H9 (cell line): ENCODE results near the gene PON2. TPM values are rescaled to one million over a fixed set of nuclear protein-coding genes. Genes with fewer than 3 reads are reported as not detected.

Experiments
- DNase-seq: peaks from one replicate; pipeline ENCODE4 v3.0.0-alpha.2; 2017
- H2AFZ ChIP-seq: one replicate; pipeline ENCODE4 v1.6.1; 2013; ENCODE audit warnings: mild to moderate bottlenecking, low read length, control low read depth, moderate library complexity
- H2AK5ac ChIP-seq: 2 replicates; pipeline ENCODE4 v1.6.1; 2013; ENCODE audit warnings: low read length, control low read depth, mixed read lengths; ENCODE audit not compliant: insufficient read length
- H2BK120ac ChIP-seq: one replicate; pipeline ENCODE4 v1.6.1; 2013; ENCODE audit warnings: low read depth, mild to moderate bottlenecking, low read length, control low read depth, inconsistent platforms; ENCODE audit not compliant: poor library complexity, severe bottlenecking
- H2BK12ac ChIP-seq: 2 replicates; pipeline ENCODE4 v1.6.1; 2013; ENCODE audit warnings: low read length, control low read depth, mixed read lengths, low read depth; ENCODE audit not compliant: insufficient read length
- H2BK15ac ChIP-seq: 2 replicates; pipeline ENCODE4 v1.6.1; 2013; ENCODE audit warnings: low read depth, low read length, control low read depth
- H2BK20ac ChIP-seq: one replicate; pipeline ENCODE4 v1.6.1; 2013; ENCODE audit warnings: low read depth, mild to moderate bottlenecking, low read length, control low read depth, inconsistent platforms; ENCODE audit not compliant: poor library complexity, severe bottlenecking
- H2BK5ac ChIP-seq: 2 replicates; pipeline ENCODE4 v1.6.1; 2013; ENCODE audit warnings: low read length, control low read depth, mixed read lengths; ENCODE audit not compliant: insufficient read length
- H3K14ac ChIP-seq: 2 replicates; pipeline ENCODE4 v1.6.1; 2013; ENCODE audit warnings: low read length, control low read depth; ENCODE audit not compliant: insufficient read depth
- H3K18ac ChIP-seq: 2 replicates; pipeline ENCODE4 v1.6.1; 2013; ENCODE audit warnings: low read depth, mild to moderate bottlenecking, mixed read lengths, low read length, control low read depth; ENCODE audit not compliant: insufficient read length
- H3K23ac ChIP-seq: 2 replicates; pipeline ENCODE4 v1.6.1; 2013; ENCODE audit warnings: low read length, control low read depth, mixed read lengths, low read depth; ENCODE audit not compliant: insufficient read length
- H3K23me2 ChIP-seq: 2 replicates; pipeline ENCODE4 v1.6.1; 2013; ENCODE audit warnings: low read depth, mild to moderate bottlenecking, mixed read lengths, low read length, control low read depth; ENCODE audit not compliant: insufficient read length, poor library complexity, severe bottlenecking
- H3K27ac ChIP-seq: 2 replicates; pipeline ENCODE4 v1.5.1; 2013; ENCODE audit warnings: low read length, control low read depth, mixed read lengths, low read depth; ENCODE audit not compliant: insufficient read length
- H3K27me3 ChIP-seq: 2 replicates; pipeline ENCODE4 v1.6.1; 2013; ENCODE audit warnings: low read length, control low read depth, inconsistent platforms; ENCODE audit not compliant: insufficient read depth
- H3K4ac ChIP-seq: 2 replicates; pipeline ENCODE4 v1.6.1; 2013; ENCODE audit warnings: low read depth, mild to moderate bottlenecking, control low read depth, inconsistent platforms, low read length, moderate library complexity
- H3K4me1 ChIP-seq: 2 replicates; pipeline ENCODE4 v1.6.1; 2013; ENCODE audit warnings: low read length, control low read depth, inconsistent platforms; ENCODE audit not compliant: insufficient read depth
- H3K4me2 ChIP-seq: 2 replicates; pipeline ENCODE4 v1.6.1; 2013; ENCODE audit warnings: low read length, control low read depth, mixed read lengths; ENCODE audit not compliant: insufficient read length, insufficient read depth
- H3K56ac ChIP-seq: 2 replicates; pipeline ENCODE4 v1.6.1; 2013; ENCODE audit warnings: low read depth, mild to moderate bottlenecking, mixed read lengths, low read length, control low read depth; ENCODE audit not compliant: insufficient read length
- H3K79me1 ChIP-seq: 2 replicates; pipeline ENCODE4 v1.6.1; 2013; ENCODE audit warnings: low read depth, mild to moderate bottlenecking, moderate library complexity, low read length, control low read depth, inconsistent platforms; ENCODE audit not compliant: insufficient read depth, poor library complexity, severe bottlenecking
- H3K79me2 ChIP-seq: 2 replicates; pipeline ENCODE4 v1.6.1; 2013; ENCODE audit warnings: low read length, control low read depth, inconsistent platforms; ENCODE audit not compliant: insufficient read depth
- H3K9ac ChIP-seq: 2 replicates; pipeline ENCODE4 v1.6.1; 2013; ENCODE audit warnings: low read length, control low read depth, mixed read lengths; ENCODE audit not compliant: insufficient read length; ENCODE audit errors: extremely low read depth
- H3K9me3 ChIP-seq: one replicate; pipeline ENCODE4 v1.6.1; 2013; ENCODE audit warnings: low read depth, low read length, inconsistent platforms; ENCODE audit not compliant: control insufficient read depth
- H3T11ph ChIP-seq: one replicate; pipeline ENCODE4 v1.6.1; 2013; ENCODE audit warnings: mild to moderate bottlenecking, low read length, control low read depth, inconsistent platforms
- H4K20me1 ChIP-seq: one replicate; pipeline ENCODE4 v1.6.1; 2013; ENCODE audit not compliant: control insufficient read depth, insufficient read length, insufficient read depth
- H4K5ac ChIP-seq: 2 replicates; pipeline ENCODE4 v1.6.1; 2013; ENCODE audit warnings: low read depth, mild to moderate bottlenecking, mixed read lengths, low read length, control low read depth; ENCODE audit not compliant: insufficient read length
- H4K8ac ChIP-seq: replicated peaks from 2 replicates; pipeline ENCODE4 v1.6.1; 2013; ENCODE audit warnings: low read length, control low read depth, mixed read lengths, low read depth; ENCODE audit not compliant: insufficient read length
- H4K91ac ChIP-seq: 2 replicates; pipeline ENCODE4 v1.6.1; 2013; ENCODE audit warnings: low read depth, mild to moderate bottlenecking, moderate library complexity, mixed read lengths, low read length, control low read depth; ENCODE audit not compliant: insufficient read length
- H3K27ac Mint-ChIP-seq, 3 experiments: 2 replicates in 2 of 3; 3 replicates in 1 of 3; pipeline ENCODE4 v1.8.0; 2020 to 2021; ENCODE audit warnings: mixed read lengths in 3 of 3, mild to moderate bottlenecking in 1 of 3, moderate library complexity in 1 of 3
- H3K27me3 Mint-ChIP-seq: 2 replicates; pipeline ENCODE4 v1.8.0; 2021; ENCODE audit warnings: low read depth, mild to moderate bottlenecking, moderate library complexity, mixed read lengths
- H3K36me3 Mint-ChIP-seq, 3 experiments: 2 replicates in 2 of 3; 3 replicates in 1 of 3; pipeline ENCODE4 v1.8.0; 2020 to 2021; ENCODE audit warnings: low read depth in 3 of 3, mixed read lengths in 3 of 3; ENCODE audit not compliant: insufficient read depth in 1 of 3
- H3K4me1 Mint-ChIP-seq, 2 experiments: 2 replicates each; pipeline ENCODE4 v1.8.0; 2020; ENCODE audit warnings: mixed read lengths in 2 of 2
- H3K4me3 Mint-ChIP-seq, 2 experiments: 2 replicates in 1 of 2; 3 replicates in 1 of 2; pipeline ENCODE4 v1.8.0; 2020 to 2021; ENCODE audit warnings: mild to moderate bottlenecking in 2 of 2, mixed read lengths in 2 of 2, moderate library complexity in 1 of 2
- H3K9me3 Mint-ChIP-seq, 2 experiments: 2 replicates in 1 of 2; 3 replicates in 1 of 2; pipeline ENCODE4 v1.8.0; 2020; ENCODE audit warnings: mild to moderate bottlenecking in 2 of 2, mixed read lengths in 2 of 2, moderate library complexity in 1 of 2
- WGBS: extraction: QIAGEN DNeasy Blood & Tissue Kit; methylation state at CpG from one replicate; pipeline ENCODE4 v1.1.7; 2013; ENCODE audit warnings: missing lambda C conversion rate, low lambda C conversion rate, mixed read lengths; ENCODE audit not compliant: insufficient read length; ENCODE audit errors: extremely low coverage; 5-methylcytosine and 5-hydroxymethylcytosine counted together
- total RNA-seq: library from RNA; stranded (reverse); gene quantifications from 2 replicates; pipeline ENCODE4 v1.2.1, GENCODE V29; 2021
- TF ChIP-seq, protein P1 (sequence below): fragments of 200-600 bp; sonication (generic); conservative IDR thresholded peaks from 3 replicates; pipeline ENCODE4 v1.8.0; 2021; ENCODE audit warnings: antibody characterized with exemption, mild to moderate bottlenecking

Gene PON2
- total RNA-seq, 1 experiment from 2014 or later: 26.7 TPM

DNA sequence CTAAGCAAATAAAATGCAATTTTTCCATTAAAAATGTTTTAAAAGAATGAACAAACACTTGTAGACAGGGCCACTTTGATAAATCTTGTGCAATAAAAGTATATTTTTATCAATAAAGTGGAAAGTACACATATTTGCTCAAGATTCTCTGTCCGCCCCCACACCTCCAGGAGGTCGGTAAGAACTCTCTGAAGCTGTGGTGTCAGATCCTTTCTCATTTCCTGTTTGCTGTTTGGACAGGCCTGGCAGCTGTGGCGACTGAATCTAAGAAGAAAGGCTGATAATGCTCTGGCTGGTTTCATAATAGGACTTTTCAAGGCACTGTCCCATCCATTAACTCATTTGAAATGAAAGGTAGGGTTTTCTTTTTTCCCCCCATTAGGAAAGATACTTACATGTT lies 35.6 kb upstream of the PON2 start:
- H3K4me1 ChIP-seq: peaks cover 4% of the 10 kb centered on the region; the same call in 1 of the 2 replicates
- H4K5ac ChIP-seq: no peak overlapping the region
- no peak overlapping the region for H2BK120ac ChIP-seq
- H3K4me2 ChIP-seq: no peak overlapping the region
- no peak overlapping the region for H2BK12ac ChIP-seq
- no peak overlapping the region for H3K56ac ChIP-seq
- no peaks in the 10 kb centered on the region for H3K23me2 ChIP-seq
- H3K79me2 ChIP-seq: no peaks in the 10 kb centered on the region
- H3T11ph ChIP-seq: no peak overlapping the region
- H3K27me3 Mint-ChIP-seq: no peaks in the 10 kb centered on the region
- H2AFZ ChIP-seq: no peak overlapping the region
- TF ChIP-seq, protein P1, sequence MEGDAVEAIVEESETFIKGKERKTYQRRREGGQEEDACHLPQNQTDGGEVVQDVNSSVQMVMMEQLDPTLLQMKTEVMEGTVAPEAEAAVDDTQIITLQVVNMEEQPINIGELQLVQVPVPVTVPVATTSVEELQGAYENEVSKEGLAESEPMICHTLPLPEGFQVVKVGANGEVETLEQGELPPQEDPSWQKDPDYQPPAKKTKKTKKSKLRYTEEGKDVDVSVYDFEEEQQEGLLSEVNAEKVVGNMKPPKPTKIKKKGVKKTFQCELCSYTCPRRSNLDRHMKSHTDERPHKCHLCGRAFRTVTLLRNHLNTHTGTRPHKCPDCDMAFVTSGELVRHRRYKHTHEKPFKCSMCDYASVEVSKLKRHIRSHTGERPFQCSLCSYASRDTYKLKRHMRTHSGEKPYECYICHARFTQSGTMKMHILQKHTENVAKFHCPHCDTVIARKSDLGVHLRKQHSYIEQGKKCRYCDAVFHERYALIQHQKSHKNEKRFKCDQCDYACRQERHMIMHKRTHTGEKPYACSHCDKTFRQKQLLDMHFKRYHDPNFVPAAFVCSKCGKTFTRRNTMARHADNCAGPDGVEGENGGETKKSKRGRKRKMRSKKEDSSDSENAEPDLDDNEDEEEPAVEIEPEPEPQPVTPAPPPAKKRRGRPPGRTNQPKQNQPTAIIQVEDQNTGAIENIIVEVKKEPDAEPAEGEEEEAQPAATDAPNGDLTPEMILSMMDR: no peak
- no peak overlapping the region for H4K8ac ChIP-seq
- H4K91ac ChIP-seq: no peak overlapping the region
- no peak overlapping the region for H3K18ac ChIP-seq
- no peak overlapping the region for H3K4me3 Mint-ChIP-seq
- no CpG with 5 or more reads among the region's 3 CpGs for WGBS
- H3K79me1 ChIP-seq: no peaks in the 10 kb centered on the region
- no peaks in the 10 kb centered on the region for H3K27me3 ChIP-seq
- no peak overlapping the region for H3K23ac ChIP-seq
- H2BK20ac ChIP-seq: no peak overlapping the region
- H3K4me1 Mint-ChIP-seq: peaks cover 34 to 41% of the 10 kb centered on the region in 2 experiments
- no peak overlapping the region for H3K14ac ChIP-seq
- no peak overlapping the region for H2BK5ac ChIP-seq
- no peak overlapping the region for H3K27ac ChIP-seq
- H3K4ac ChIP-seq: no peak overlapping the region
- DNase-seq: no peak
- H3K9ac ChIP-seq: no peak overlapping the region
- no peaks in the 10 kb centered on the region for H3K9me3 ChIP-seq
- no peaks in the 10 kb centered on the region; a peak in 1 of 7 replicates for H3K36me3 Mint-ChIP-seq
- no peak overlapping the region for H2BK15ac ChIP-seq
- H3K27ac Mint-ChIP-seq: 0 out of 7 replicates have a peak overlapping the region, but pooled peaks of 1 of the 3 experiments have one; percentile 34
- no peak overlapping the region for H2AK5ac ChIP-seq
- H4K20me1 ChIP-seq: no peaks in the 10 kb centered on the region
- no peaks in the 10 kb centered on the region for H3K9me3 Mint-ChIP-seq
